ENCODE data around the gene RPS3.

DNA sequence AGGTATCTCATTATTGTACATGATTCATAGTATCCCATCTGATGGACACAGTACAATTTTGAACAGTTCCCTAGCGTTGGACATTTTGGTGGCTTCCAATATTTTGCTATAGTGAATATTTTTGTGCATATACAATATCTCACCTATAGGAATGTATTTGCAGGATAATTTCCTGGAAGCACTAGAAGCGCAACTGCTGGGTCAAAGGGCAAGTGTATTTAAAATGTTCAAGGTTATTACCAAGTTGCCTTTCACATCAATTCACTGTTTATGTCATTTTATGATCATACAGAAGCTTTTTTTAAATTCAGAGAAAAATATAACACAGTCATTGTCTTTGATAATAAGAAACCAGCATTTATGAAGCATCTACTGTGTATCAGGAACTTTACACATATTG, 19.1 kb upstream of the RPS3 start:
- TF ChIP-seq CTCF (IDR thresholded peaks at IDR 0.05), result no peak
- TF ChIP-seq POLR2A (IDR thresholded peaks at IDR 0.05), result no peak
